HepG2 (cell line): ENCODE results near the gene PRR30. TPM values are rescaled to one million over a fixed set of nuclear protein-coding genes. Genes with fewer than 3 reads are reported as not detected.

Experiments used
- BRF2 ChIP-seq: sonication (generic); formaldehyde crosslinking; IDR thresholded peaks from 2 replicates; pipeline ENCODE4 v1.8.1; 2022; ENCODE audit warnings: mild to moderate bottlenecking, missing genetic modification reagents
- CHD4 ChIP-seq: fragments of 200-600 bp; sonication (generic); IDR thresholded peaks from 2 replicates; pipeline ENCODE4 v1.7.0; 2017; ENCODE audit warnings: mild to moderate bottlenecking, low read length, borderline replicate concordance
- DR1 ChIP-seq: sonication (generic); formaldehyde crosslinking; IDR thresholded peaks from 2 replicates; pipeline ENCODE4 v1.8.0; 2021; ENCODE audit warnings: mild to moderate bottlenecking, missing genetic modification reagents, inconsistent platforms
- HIVEP1 ChIP-seq: sonication (generic); formaldehyde crosslinking; IDR thresholded peaks from 2 replicates; pipeline ENCODE4 v1.4.0; 2020; ENCODE audit warnings: mild to moderate bottlenecking, missing genetic modification reagents
- JARID2 ChIP-seq: sonication (generic); formaldehyde crosslinking; IDR thresholded peaks from 2 replicates; pipeline ENCODE4 v1.8.1; 2023; ENCODE audit warnings: missing genetic modification reagents, inconsistent platforms; ENCODE audit not compliant: insufficient replicate concordance
- MBNL3 ChIP-seq: fragments of 250-450 bp; sonication (Bioruptor Pico); conservative IDR thresholded peaks from 2 replicates; pipeline ENCODE4 v1.8.0; 2022; ENCODE audit warnings: mild to moderate bottlenecking, inconsistent platforms
- NFE2L2 ChIP-seq: fragments of 150-350 bp; IDR thresholded peaks from 2 replicates; pipeline ENCODE4 v1.6.1; 2014; ENCODE audit warnings: low read length
- PAWR ChIP-seq: sonication (generic); formaldehyde crosslinking; IDR thresholded peaks from 2 replicates; pipeline ENCODE4 v1.4.0; 2020; ENCODE audit warnings: missing genetic modification reagents, mild to moderate bottlenecking, borderline replicate concordance
- REXO4 ChIP-seq: sonication (generic); formaldehyde crosslinking; IDR thresholded peaks from 2 replicates; pipeline ENCODE4 v1.8.0; 2022; ENCODE audit warnings: missing genetic modification reagents, mild to moderate bottlenecking, borderline replicate concordance
- SCMH1 ChIP-seq: sonication (generic); formaldehyde crosslinking; IDR thresholded peaks from 2 replicates; pipeline ENCODE4 v1.9.0; 2021; ENCODE audit warnings: missing genetic modification reagents, mild to moderate bottlenecking, borderline replicate concordance
- SP140L ChIP-seq: sonication (generic); formaldehyde crosslinking; IDR thresholded peaks from 2 replicates; pipeline ENCODE4 v1.4.0; 2020; ENCODE audit warnings: missing genetic modification reagents, borderline replicate concordance
- SPEN ChIP-seq: sonication (generic); formaldehyde crosslinking; IDR thresholded peaks from 2 replicates; pipeline ENCODE4 v1.5.1; 2020; ENCODE audit warnings: low read depth, mild to moderate bottlenecking, missing genetic modification reagents
- TFDP2 ChIP-seq: sonication (generic); formaldehyde crosslinking; IDR thresholded peaks from 2 replicates; pipeline ENCODE4 v1.4.0; 2020; ENCODE audit warnings: missing genetic modification reagents
- ZBTB7A ChIP-seq: sonication (generic); formaldehyde crosslinking; IDR thresholded peaks from 2 replicates; pipeline ENCODE4 v1.8.0; 2022; ENCODE audit warnings: mild to moderate bottlenecking, missing genetic modification reagents
- ZNF460 ChIP-seq: sonication (generic); formaldehyde crosslinking; IDR thresholded peaks from 2 replicates; pipeline ENCODE4 v1.5.1; 2020; ENCODE audit warnings: missing genetic modification reagents, mild to moderate bottlenecking, borderline replicate concordance
- ZNF484 ChIP-seq: sonication (generic); formaldehyde crosslinking; IDR thresholded peaks from 2 replicates; pipeline ENCODE4 v1.5.1; 2020; ENCODE audit warnings: mild to moderate bottlenecking, low read depth, missing genetic modification reagents, borderline replicate concordance
- ZNF574 ChIP-seq: sonication (generic); formaldehyde crosslinking; IDR thresholded peaks from 2 replicates; pipeline ENCODE4 v1.4.0; 2020; ENCODE audit warnings: missing genetic modification reagents
- ZNF709 ChIP-seq: sonication (generic); formaldehyde crosslinking; IDR thresholded peaks from 2 replicates; pipeline ENCODE4 v1.5.0; 2020; ENCODE audit warnings: mild to moderate bottlenecking, missing genetic modification reagents
- ZNF761 ChIP-seq: sonication (generic); formaldehyde crosslinking; conservative IDR thresholded peaks from 2 replicates; pipeline ENCODE4 v1.4.0; 2020; ENCODE audit warnings: mild to moderate bottlenecking, missing genetic modification reagents
- ZSCAN31 ChIP-seq: sonication (generic); formaldehyde crosslinking; IDR thresholded peaks from 2 replicates; pipeline ENCODE4 v1.5.0; 2020; ENCODE audit warnings: low read depth, mild to moderate bottlenecking, missing genetic modification reagents
- polyA plus RNA-seq, 8 experiments: library from polyadenylated mRNA; depleted of rRNA in 3 of 8; stranded (reverse) in 7 of 8; unstranded in 1 of 8; fragments of >200 nt; fragmentation: Illumina TruSeq in 4 of 8; extraction: Trizol in 4 of 8; gene quantifications; 2 replicates each; pipeline versions ENCODE4 v1.2.1 to v1.2.3, GENCODE V29; 2011 to 2016; ENCODE audit warnings: low read depth in 4 of 8, missing spikeins in 1 of 8, mixed read lengths in 1 of 8; ENCODE audit not compliant: insufficient read depth in 1 of 8
- total RNA-seq, 5 experiments: library from RNA; depleted of rRNA; stranded (reverse); fragments of >200 nt; fragmentation: Illumina TruSeq; extraction: Trizol; gene quantifications; 2 replicates each; pipeline ENCODE4 v1.2.3, GENCODE V29; 2016; ENCODE audit warnings: low read depth in 1 of 5

Gene PRR30
- total and polyA plus RNA-seq, 2 of the 13 experiments (the other 11 are each of a cell fraction or from before 2014, with no cell fraction given): not detected

- TF ChIP-seq ZNF761 (CRISPR knock-in tag): no peak
- 0 out of 2 replicates have a peak, but pooled peaks have one; percentile 24 for TF ChIP-seq ZBTB7A
- no peak for TF ChIP-seq HIVEP1
- TF ChIP-seq CHD4: no peak
- no peak for TF ChIP-seq ZNF460 (CRISPR knock-in tag)
- TF ChIP-seq ZNF574 (CRISPR knock-in tag): no peak
- no peak for TF ChIP-seq SPEN (CRISPR knock-in tag)
- TF ChIP-seq DR1 (CRISPR knock-in tag): no peak
- no peak for TF ChIP-seq REXO4 (CRISPR knock-in tag)
- TF ChIP-seq ZSCAN31: no peak
- no peak for TF ChIP-seq BRF2 (CRISPR knock-in tag)
- TF ChIP-seq JARID2: no peak
- no peak for TF ChIP-seq SP140L
- TF ChIP-seq ZNF709: 0 out of 2 replicates have a peak, but pooled peaks have one; percentile 26
- TF ChIP-seq PAWR (CRISPR knock-in tag): no peak
- no peak for TF ChIP-seq ZNF484
- TF ChIP-seq TFDP2 (CRISPR knock-in tag): no peak
- no peak for TF ChIP-seq SCMH1 (CRISPR knock-in tag)
- TF ChIP-seq MBNL3 (CRISPR knock-in tag): no peak
- TF ChIP-seq NFE2L2: no peak
Observed at GRCh38 chr2:27149570-27150405, 10.6 kb upstream of the PRR30 start (continued).
